HG02970 (cell line): Measurements from ENCODE around the gene PAPSS1.

Experiments used
- ATAC-seq: cut with Tn5 transposase; IDR thresholded peaks from one replicate; pipeline ENCODE4 v1.9.1; 2021; ENCODE audit warnings: mild to moderate bottlenecking, moderate library complexity, moderate number of reproducible peaks; ENCODE audit not compliant: unreplicated experiment, low FRiP score

Gene PAPSS1

DNA sequence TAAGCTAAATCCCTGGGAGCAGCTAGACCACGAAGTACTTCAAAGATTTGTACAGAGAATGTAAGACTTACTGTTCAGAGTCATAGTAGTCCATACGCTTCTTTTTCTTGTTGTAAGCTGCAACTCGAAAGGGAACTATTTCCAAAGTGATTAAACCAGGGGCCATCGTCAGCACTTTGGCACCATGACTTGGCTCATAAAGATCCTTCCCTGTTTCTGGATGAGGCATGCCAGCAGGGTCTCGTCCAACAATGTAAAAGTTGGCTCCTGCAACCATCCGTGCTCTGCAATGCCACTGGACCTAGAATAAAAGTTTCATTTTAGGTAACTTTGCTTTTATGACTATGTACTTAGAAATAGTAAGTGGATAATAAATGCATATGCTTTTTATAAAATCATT lies 88.5 kb downstream of the PAPSS1 start:
- ATAC-seq, result no peak

DNA sequence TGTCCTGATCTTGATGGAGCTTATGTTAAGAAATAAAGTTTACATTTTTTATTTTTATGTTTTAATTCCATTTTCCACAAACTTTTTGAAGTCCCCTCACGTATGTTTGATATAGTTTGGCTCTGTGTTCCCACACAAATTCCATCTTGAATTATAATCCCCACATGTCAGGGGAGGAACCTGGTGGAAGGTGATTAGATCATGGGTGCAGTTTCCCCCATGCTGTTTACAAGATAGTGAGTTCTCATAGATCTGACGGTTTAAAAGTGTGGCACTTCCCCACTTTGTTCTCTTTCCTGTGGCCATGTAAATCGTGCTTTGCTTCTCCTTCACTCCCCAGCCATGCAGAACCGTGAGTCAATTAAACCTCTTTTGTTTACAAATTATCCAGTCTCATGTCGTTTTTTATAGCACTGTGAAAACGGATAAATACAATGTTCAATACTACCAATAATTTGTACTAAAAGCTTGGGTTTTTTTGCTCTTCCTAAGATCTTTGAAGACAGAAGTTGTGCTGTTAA lies 89.8 kb downstream of the PAPSS1 start:
- ATAC-seq, result no peak

DNA sequence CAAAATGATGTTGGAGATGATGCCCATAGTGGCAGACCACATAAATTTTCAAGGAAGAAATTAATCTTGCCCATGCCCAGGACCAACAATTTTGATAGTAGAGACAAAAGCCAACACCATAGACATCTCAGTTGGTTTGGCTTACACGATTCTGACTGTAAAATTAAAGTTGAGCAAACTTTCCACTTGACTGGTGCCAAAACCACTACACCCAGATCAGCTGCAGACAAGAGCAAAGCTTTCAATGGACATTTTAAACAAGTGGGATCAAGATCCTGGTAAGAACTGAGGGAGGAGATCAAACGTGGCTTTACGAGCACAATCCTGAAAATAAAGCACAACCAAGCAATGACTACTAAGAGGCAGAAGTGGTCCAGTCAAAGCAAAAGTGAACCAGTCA lies 90.7 kb downstream of the PAPSS1 start:
- ATAC-seq, result no peak

DNA sequence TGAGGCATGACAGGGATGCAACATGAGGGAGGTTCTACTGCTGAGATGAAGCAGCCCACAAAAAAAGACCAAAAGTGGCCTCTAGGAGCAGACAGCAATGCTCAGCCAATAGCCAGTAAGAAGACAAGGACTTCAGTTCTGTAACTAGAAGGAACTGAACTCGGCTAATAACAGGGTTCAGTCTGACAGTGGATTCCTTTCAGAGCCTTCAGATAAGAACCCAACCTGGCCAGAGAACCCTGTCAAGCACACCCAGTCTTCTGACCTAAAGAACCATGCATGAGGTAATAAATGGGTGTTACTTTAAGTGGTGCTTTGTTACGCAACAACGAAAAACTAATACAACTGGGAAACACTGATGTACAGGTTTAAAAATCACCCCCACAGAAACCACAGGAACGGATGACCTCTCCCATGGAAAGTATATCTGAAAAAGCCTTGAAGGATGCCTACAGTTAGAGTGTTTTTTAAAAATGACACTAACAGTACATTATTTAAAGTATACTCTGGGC lies 94.6 kb downstream of the PAPSS1 start:
- ATAC-seq, result no peak

DNA sequence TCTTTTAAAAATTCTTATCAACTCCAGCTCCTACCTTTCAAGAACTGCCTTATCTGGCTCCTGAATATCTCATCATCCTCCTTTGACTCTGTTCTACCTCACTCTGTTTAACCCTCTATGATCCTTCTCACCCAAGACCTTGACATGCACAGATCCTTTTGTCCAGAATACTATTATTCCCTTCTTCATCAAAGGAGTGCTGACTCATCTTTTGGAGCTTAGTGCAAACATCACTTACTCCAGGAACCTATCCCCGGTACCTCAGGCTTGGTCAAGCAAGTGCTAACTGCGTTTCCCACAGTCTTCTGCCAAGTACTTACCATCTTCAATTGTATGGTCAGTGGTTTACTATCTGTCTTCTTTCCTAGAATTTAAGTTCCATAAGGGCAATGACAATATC lies 96.0 kb downstream of the PAPSS1 start:
- no peak for ATAC-seq

DNA sequence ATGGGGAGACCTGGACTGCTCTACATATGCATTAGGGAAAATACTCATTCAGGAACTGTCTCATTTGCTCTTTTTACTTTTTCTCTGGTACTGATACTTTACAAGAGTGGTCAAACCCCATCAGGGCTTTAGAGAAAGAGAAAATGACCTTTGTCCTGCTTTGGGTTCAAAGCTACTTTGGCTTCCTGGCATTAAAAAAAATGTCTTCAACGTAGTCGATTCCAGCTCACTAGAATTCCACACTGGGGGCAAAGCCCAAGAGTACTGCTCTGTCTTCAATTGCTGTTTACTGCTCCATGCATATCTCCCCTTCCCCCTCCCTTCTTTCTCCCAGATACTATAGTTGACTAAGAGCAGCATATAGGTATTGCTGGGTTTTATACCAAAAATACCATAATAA lies 98.0 kb downstream of the PAPSS1 start:
- no peak for ATAC-seq

DNA sequence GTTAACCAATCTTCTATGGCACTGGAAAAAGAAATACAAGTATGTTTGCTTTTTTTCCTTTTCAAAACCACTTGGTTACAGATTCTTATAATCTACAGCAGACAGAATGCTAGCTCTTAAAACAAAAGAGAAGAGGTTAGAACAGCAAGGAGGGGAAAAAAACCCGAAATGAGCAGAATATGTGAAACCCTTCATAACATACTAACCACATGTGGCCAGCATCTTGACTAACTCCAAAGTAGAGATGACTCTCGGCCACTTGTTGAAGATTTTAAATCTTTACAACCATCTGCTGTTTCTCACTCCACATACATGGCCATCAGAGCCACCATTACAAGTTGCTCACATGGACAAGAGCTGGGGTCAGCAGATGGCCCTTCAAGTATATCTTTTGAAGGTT lies 100.3 kb downstream of the PAPSS1 start:
- no peak for ATAC-seq

DNA sequence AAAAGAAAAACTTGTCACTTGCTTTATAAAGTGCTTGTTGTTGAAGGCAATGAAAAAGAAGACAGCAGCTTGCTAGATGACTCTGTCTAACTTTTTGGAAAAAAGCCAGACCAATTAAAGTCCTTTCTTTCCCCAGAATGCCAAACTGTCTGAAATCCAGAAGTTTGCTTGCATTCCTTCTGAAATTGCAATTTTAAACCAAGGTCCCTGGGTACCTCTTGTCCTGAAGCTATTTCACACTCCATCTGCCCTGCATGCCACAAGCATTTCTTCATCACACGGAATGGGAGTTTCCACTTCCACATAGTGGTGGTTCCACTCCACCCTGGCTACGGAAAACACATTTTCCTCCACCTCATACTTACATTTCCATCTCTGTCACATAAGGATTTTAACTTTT lies 101.0 kb downstream of the PAPSS1 start:
- ATAC-seq, result no peak

- ATAC-seq, result no peak
Observed at GRCh38 chr4:107618656-107619055, 101.4 kb downstream of the PAPSS1 start.

DNA sequence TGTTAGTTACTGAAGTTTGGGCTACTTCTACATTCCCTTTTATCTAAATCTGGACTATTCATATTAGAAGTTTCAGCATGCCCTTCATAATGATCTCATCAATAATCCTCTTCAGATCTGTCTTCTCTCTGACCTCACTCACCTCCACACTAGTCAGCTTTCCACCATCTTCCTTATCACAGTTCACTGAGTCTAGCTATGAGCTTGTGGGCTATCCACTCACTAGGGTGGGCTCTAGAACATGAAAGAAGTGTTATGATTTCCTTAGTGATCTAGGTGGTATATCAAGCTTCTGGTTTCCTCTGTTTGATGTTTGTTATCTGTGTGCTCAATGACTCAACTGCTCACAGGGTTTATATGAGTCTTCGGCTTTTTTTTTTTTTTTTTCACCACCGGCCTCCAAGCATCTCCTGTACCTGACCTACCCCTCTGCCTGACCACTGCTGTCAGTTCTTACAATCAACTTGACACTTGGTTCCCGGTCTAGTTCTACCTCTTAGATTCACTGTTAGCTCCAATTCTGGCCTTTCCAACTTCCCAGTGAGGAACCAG lies 103.1 kb downstream of the PAPSS1 start:
- ATAC-seq, result no peak

- no peak for ATAC-seq
Observed at GRCh38 chr4:107615809-107616208, 104.2 kb downstream of the PAPSS1 start.

GRCh38 chr4:107603430-107603829 lies 116.6 kb downstream of the PAPSS1 start:
- ATAC-seq, result no peak

- ATAC-seq, result no peak
Observed at GRCh38 chr4:107600983-107601382, 119.1 kb downstream of the PAPSS1 start.

DNA sequence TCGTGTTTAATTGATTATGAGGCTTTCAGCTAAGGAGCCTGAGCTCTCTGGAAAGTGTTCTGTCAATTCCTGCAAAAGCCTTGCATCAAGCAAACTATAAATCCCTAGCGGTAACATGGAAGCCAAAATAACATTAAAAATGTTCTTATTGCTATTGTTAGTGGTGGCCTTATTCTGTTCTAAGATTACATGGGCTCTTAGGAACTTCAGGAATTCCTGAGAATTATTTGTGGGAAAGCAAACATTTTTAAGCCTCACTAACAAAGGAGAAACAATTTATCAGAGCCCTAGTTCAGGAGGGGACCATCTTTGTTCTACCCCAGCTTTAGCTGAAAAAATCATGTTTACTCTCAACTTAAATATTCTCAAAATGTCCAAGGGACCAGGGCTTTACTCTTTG lies 119.6 kb downstream of the PAPSS1 start:
- no peak for ATAC-seq

DNA sequence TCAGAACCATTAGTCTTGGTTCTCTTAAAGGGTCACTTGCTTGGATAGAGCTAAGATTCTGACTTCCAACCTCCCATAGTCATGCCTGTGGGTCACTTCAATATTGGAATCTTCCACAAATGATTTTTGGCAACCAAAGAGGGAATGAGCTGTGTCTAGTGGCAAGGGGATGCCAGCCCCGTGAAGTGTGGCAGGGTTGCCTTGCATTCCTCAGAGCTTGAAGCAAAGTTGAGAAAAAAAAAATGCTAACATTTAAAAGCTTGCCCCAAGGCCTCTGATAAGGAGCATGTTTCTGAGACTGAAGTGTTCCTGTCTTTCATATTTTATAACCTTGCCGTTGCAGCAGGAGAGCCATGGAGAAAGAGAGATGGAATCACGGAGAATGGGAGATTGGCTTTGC lies 120.2 kb downstream of the PAPSS1 start:
- ATAC-seq, result no peak

- no peak for ATAC-seq
Observed at GRCh38 chr4:107593230-107593629, 126.8 kb downstream of the PAPSS1 start.

GRCh38 chr4:107592519-107592918 lies 127.5 kb downstream of the PAPSS1 start:
- ATAC-seq, result no peak

DNA sequence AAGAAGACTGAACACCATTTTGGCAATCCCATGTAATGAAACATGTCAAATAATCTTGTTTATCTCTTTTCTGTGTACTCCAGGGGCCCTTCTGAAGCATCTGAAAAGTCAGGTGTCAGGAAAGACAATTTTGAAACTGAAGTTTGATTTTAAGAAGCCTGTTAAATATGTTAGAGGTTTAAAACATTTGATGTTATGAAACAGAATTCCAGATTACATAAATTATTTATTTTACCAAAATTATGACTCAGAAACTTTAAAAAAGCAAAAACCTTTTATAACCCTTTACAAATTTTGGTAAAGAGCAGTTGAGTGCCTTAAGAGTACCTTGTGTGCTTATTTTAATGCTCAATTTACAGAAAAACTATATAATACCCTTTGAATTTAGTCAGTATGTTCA lies 130.8 kb downstream of the PAPSS1 start:
- no peak for ATAC-seq

DNA sequence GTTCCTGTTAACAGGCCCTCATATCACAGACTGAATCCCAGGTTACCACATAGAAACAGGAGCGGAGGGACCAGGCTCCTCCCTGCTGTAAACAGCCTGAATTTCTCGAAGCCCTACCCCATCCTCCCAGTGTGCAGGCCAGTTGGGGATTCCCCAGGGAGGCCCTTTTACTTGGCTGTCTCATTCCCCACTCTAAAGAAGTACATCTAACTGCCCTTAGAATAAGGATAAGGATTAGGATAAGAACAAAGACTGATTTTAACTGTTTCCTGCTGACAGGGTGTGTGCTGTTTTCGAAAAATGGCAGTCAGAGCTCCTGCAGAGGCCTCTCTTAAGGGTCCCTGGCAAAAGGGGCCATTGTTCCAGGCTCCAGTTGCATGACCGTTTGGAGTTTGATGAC lies 133.7 kb downstream of the PAPSS1 start:
- no peak for ATAC-seq

GRCh38 chr4:107579099-107579498 lies 140.9 kb downstream of the PAPSS1 start:
- ATAC-seq, result no peak

DNA sequence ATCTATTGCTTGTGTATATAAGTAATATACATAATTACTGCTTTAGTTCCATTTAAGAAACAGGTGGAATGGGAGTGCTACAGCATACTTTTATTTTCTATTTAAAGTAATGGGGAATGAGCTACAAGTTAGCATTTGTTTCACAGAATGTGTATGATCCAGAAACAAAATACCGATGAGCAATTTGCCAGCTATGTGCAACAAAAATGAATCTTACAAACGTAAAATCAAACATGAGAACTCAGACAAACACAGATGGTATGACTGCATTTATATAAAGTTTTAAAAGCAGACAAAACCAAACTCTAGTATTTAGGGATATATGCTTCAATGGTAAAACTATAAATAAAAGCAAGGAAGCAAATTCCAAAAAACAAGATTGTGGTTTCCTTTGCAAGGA lies 141.7 kb downstream of the PAPSS1 start:
- no peak for ATAC-seq

DNA sequence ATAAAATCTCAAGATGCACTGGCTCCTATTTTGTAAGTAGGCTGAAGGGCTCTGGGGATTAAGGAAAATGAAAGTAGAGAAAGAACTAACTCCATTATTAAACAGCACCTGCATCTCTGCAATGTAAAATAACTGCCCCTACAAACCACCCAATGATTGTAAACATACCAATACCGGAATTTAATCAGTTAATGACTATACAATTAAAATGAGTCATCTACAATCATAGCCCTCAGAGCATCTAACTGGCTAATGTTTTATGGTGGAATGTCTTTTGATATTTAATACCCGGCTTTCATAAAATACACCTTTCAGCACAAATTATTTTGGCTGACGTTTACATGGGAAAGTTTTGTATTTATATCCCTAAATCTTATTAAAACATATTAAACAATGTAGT lies 142.3 kb downstream of the PAPSS1 start:
- no peak for ATAC-seq

- no peak for ATAC-seq
Observed at GRCh38 chr4:107575243-107575642, 144.8 kb downstream of the PAPSS1 start.
